Left ventricle myocardium inferior (tissue), 1 donor: ENCODE data around the gene DSN1. TPM values are rescaled to one million over a fixed set of nuclear protein-coding genes. Genes with fewer than 3 reads are reported as not detected.

Experiments used
- DNase-seq: peaks from one replicate; pipeline ENCODE4 v3.0.0-alpha.2; 2020
- H3K27ac ChIP-seq: fragments of 200-600 bp; replicated peaks from 2 replicates; pipeline ENCODE4 v1.8.0; 2021
- H3K27me3 ChIP-seq: fragments of 200-600 bp; 2 replicates; pipeline ENCODE4 v1.8.0; 2021; ENCODE audit warnings: low read depth
- H3K36me3 ChIP-seq: fragments of 200-600 bp; 2 replicates; pipeline ENCODE4 v1.8.0; 2021
- H3K4me1 ChIP-seq: fragments of 200-600 bp; 2 replicates; pipeline ENCODE4 v1.8.0; 2021
- H3K4me3 ChIP-seq: fragments of 200-600 bp; 2 replicates; pipeline ENCODE4 v1.8.0; 2021; ENCODE audit warnings: mild to moderate bottlenecking, moderate library complexity
- H3K9me3 ChIP-seq: fragments of 200-600 bp; replicated peaks from 2 replicates; pipeline ENCODE4 v1.8.0; 2021
- intact Hi-C: fragments of 100-400 bp; cut with micrococcal nuclease; formaldehyde crosslinking; loops from one replicate; pipeline ENCODE4 v1.11.0; 2022
- total RNA-seq: library from RNA; stranded (reverse); fragmentation: NEBNext Ultra II Directional; extraction: Animal tissue kit (Norgen Biotek cat#: 25700); gene quantifications from one replicate; pipeline ENCODE4 v1.2.1, GENCODE V29; 2021
- TF ChIP-seq, protein P1 (sequence below): fragments of 200-600 bp; IDR thresholded peaks from 2 replicates; pipeline ENCODE4 v1.8.0; 2021; ENCODE audit warnings: antibody characterized with exemption, mild to moderate bottlenecking, borderline replicate concordance
- donor health status: DM: no; HTN: yes; CAD: no; lungs with severe emphysema.

Gene DSN1
- total RNA-seq, 1 donor from 2014 or later, result 4.8 TPM

DNA sequence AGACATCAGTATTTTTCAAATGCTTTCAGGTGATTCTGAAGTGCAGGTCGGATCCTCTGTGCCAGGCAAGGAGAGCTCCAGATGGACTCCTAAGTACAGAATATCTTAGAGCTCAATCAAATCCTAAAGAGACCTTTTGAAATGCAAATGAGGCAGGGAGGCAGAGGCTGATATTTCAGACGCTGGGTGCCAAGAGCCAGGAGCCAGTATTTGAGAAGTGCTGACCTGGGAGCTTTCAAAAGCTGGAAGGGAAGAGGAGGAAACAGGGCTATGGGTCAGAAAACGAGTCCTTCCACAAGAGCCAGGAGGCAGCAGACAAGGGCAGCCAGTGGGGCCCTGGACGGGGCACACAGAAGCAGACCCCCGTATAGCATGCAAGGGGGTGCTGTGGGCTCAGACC is 46.1 kb upstream of the DSN1 start:
- Histone ChIP-seq H3K4me1 (peaks cover 51% of the 10 kb centered on the region), H3K27ac (peak overlapping the region; percentile 60), H3K27me3 (no peaks in the 10 kb centered on the region), H3K36me3 (peaks cover 49% of the 10 kb centered on the region), H3K9me3 (no peaks in the 10 kb centered on the region), H3K4me3 (no peak overlapping the region)
- intact Hi-C loops, result no loop called here
- DNase-seq, result no peak
- TF ChIP-seq, protein P1, sequence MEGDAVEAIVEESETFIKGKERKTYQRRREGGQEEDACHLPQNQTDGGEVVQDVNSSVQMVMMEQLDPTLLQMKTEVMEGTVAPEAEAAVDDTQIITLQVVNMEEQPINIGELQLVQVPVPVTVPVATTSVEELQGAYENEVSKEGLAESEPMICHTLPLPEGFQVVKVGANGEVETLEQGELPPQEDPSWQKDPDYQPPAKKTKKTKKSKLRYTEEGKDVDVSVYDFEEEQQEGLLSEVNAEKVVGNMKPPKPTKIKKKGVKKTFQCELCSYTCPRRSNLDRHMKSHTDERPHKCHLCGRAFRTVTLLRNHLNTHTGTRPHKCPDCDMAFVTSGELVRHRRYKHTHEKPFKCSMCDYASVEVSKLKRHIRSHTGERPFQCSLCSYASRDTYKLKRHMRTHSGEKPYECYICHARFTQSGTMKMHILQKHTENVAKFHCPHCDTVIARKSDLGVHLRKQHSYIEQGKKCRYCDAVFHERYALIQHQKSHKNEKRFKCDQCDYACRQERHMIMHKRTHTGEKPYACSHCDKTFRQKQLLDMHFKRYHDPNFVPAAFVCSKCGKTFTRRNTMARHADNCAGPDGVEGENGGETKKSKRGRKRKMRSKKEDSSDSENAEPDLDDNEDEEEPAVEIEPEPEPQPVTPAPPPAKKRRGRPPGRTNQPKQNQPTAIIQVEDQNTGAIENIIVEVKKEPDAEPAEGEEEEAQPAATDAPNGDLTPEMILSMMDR, result no peak

DNA sequence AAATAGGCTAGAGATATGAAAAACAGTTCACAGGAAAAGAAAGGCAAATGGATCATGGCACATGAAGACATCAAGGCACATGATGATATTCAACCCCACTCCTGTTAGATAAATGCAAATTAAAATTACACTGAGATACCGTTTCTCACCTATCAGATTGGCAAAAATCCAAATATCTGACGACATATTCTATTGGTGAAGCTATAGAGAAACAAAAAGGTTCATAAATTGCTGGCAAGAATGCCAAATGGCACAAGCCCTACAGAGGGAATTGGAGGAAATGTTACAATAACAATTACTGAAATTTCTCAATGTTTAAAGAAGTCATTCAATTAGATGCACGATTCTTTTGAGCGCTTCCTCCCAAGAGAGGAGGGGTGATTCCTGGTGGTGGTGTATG is 45.3 kb upstream of the DSN1 start:
- peak overlapping the region; percentile 60 for H3K27ac ChIP-seq
- H3K27me3 ChIP-seq, result no peaks in the 10 kb centered on the region
- no peak for DNase-seq
- peaks cover 53% of the 10 kb centered on the region for H3K36me3 ChIP-seq
- intact Hi-C loops, result no loop called here
- TF ChIP-seq, protein P1, result no peak
- peaks cover 51% of the 10 kb centered on the region for H3K4me1 ChIP-seq
- H3K9me3 ChIP-seq, result no peaks in the 10 kb centered on the region
- H3K4me3 ChIP-seq, result no peak overlapping the region

DNA sequence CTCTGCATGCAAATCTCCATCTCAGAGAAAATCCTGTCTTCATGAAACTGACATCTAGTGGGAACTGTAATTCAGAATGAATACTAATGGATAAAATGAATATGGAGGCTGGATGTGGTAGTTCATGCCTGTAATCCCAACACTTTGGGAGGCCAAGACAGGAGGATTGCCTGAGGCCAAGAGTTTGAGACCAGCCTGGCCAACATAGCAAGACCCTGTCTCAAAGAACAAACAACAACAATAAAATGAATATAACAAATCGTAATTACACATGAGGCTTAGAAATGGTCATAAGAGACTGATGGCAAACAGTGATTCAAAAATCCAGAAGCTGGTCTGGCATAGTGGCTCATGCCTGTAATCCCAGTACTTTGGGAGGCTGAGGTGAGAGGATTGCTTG is 44.6 kb upstream of the DSN1 start:
- Histone ChIP-seq H3K36me3 (peaks cover 53% of the 10 kb centered on the region), H3K27me3 (no peaks in the 10 kb centered on the region)
- intact Hi-C loops, result no loop called here

DNA sequence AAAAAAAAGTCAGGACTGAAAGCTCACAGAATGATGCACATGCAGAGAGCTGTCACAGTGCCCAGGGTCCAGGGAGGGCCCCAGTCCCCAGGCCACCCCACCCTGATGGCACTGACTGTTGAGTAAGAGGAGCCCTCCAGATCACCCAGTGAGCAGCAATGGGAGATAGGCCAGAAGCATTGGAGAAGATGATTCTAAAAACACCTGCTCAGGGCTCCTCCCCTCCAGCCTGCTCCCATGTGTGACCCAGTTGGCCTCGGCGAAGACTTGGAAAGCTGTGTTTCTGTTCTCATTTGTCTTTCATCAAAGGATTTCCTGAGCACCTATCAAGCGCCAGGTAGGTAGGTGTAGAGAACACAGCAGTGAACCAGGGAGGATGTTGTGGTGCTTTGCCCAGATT is 43.9 kb upstream of the DSN1 start:
- H3K36me3 ChIP-seq, result peaks cover 59% of the 10 kb centered on the region
- TF ChIP-seq, protein P1, result no peak
- H3K4me3 ChIP-seq, result no peak overlapping the region
- DNase-seq, result no peak
- intact Hi-C loops, result no loop called here
- H3K4me1 ChIP-seq, result peaks cover 49% of the 10 kb centered on the region
- H3K27ac ChIP-seq, result no peak overlapping the region
- H3K9me3 ChIP-seq, result no peaks in the 10 kb centered on the region
- H3K27me3 ChIP-seq, result no peaks in the 10 kb centered on the region

More for the DNA sequence above, 44.6 kb upstream of the DSN1 start:
- no peak overlapping the region for H3K27ac ChIP-seq
- TF ChIP-seq, protein P1, result no peak
- no peak for DNase-seq
- H3K4me3 ChIP-seq, result no peak overlapping the region
- no peaks in the 10 kb centered on the region for H3K9me3 ChIP-seq
- H3K4me1 ChIP-seq, result peaks cover 49% of the 10 kb centered on the region

DNA sequence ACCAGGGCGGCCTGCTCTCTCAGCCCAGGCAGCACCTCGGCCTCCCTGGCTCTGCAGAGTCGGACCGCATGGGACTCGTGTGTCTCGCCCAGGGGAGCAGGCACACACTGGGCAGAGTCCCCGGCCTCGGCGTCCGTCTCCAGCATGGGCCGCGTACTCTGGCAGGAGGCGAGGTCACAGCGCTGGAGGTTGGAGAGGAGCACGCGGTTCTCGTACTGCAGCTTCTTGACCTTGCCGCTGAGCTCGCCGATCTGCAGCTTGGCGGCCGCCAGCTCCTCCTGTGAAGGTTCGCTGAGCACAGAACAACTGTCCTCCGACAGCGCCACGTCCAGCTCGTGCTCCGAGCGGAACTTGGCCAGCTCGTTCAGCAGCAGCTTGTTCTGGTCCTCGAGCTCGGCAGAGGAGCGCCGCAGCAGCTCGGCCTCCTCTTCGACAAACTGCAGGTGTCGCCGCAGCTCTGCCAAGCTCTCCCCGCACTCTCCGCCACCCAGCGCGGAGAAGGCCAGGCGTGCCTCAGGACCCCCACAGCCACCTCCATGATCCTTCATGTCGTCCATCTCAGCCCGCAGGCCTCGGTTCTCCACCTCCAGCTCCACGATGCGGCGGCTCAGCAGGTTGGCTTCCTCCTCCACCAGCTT is 42.0 kb upstream of the DSN1 start:
- Histone ChIP-seq H3K4me1 (peaks cover 31% of the 10 kb centered on the region), H3K27ac (no peak overlapping the region), H3K27me3 (no peaks in the 10 kb centered on the region), H3K36me3 (peaks cover 74% of the 10 kb centered on the region), H3K9me3 (no peaks in the 10 kb centered on the region), H3K4me3 (no peak overlapping the region)
- TF ChIP-seq, protein P1, result no peak
- intact Hi-C loops, result no loop called here
- DNase-seq, result no peak
